NCI-H1417 treated with DMSO at 0.1 percent for 48 hours (cell line): ENCODE data around the gene GTF2H4.

Experiments
- DNase-seq: peaks from one replicate; lab custom pipeline; 2025; lab: John Stamatoyannopoulos, UW

GTF2H4 gene

DNA sequence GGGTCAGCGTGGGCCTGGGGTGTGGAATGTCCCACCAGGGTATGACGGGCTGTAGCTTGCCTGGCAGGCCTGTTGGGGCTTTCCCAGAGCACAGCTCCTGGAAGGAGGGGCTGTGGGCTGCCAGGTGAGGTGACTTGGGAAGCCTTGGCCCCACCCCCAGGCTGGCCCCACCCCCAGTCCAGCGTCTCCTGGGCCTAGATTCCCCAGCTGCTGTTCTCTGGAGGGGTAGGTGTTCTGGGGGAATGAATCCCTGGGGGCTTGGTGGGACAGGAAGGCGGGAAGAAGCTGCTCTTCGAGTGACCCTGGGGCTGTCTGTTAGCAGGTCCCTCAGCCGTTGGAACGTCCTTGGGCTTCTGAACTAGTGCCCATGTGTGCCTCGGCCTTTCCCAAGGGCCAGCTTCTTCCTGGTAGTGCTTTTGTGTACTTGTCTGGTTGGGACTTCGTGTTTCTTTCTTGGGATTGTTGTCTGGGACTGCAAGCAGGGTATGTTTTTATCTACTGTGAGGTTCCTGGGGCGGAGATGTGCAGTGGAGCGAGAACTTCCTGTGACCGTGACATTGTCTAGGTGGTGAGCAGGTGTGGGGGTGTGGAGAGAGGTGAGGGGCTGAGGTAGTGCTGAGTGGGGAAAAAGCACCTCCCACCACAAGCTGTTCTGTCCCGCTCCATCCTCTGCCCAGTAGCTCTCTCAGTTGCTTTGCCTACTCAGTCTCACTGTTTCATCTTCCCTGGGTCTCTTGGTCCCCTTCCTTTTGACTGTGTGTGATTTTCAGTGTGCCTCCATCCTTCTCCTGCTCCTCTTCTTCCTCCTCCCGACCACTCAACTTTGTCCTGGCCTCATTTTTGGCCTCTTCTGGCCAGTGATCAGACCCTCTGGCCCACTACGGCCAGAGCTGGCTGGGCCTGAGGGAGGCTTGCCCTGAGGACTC is 25.0 kb upstream of the GTF2H4 start:
- no peak for DNase-seq

GRCh38 chr6:30883685-30884520 is 24.1 kb upstream of the GTF2H4 start, which contains the start of gene DDR1:
TSS of gene DDR1 (plus strand) at chr6:30884519. CDS start at chr6:30888730, 4,211 bp downstream.
- no peak for DNase-seq

GRCh38 chr6:30884521-30885480 is 23.2 kb upstream of the GTF2H4 start:
- DNase-seq, result no peak

DNA sequence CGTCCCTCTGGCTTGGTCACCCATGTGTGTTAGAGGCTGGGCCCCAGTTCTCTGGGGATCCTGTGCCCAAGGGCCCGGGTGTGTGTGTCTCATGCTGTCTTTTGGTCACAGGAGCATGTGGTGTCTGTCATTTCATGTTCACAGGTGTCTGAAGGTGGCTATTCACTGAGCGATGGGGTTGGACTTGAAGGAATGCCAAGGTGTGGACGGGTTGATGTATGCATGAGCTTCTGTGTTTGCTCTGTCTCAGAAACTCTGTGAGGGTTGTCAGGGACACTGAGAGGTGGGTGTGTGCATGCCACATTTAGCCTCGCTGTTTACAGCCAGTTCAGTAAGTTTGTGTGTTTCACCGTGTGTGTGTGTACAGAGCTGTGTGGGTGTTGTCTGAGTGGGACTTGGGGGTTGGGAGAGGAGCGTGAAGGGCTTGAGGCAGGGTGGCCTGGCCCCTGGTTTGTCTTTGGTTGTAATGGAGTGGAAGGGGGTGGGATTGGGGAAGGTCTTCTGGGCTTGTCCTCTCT is 22.5 kb upstream of the GTF2H4 start:
- DNase-seq, result no peak

GRCh38 chr6:30885999-30886896 is 21.8 kb upstream of the GTF2H4 start:
- no peak for DNase-seq

- no peak for DNase-seq
Measured at GRCh38 chr6:30886897-30887255, 21.1 kb upstream of the GTF2H4 start.

GRCh38 chr6:30887901-30888815 is 19.8 kb upstream of the GTF2H4 start:
- no peak for DNase-seq

GRCh38 chr6:30888816-30889495 is 19.1 kb upstream of the GTF2H4 start:
- DNase-seq, result no peak

- no peak for DNase-seq
Measured at GRCh38 chr6:30889496-30889885, 18.5 kb upstream of the GTF2H4 start.

GRCh38 chr6:30889921-30890645 is 17.9 kb upstream of the GTF2H4 start:
- DNase-seq, result no peak

DNA sequence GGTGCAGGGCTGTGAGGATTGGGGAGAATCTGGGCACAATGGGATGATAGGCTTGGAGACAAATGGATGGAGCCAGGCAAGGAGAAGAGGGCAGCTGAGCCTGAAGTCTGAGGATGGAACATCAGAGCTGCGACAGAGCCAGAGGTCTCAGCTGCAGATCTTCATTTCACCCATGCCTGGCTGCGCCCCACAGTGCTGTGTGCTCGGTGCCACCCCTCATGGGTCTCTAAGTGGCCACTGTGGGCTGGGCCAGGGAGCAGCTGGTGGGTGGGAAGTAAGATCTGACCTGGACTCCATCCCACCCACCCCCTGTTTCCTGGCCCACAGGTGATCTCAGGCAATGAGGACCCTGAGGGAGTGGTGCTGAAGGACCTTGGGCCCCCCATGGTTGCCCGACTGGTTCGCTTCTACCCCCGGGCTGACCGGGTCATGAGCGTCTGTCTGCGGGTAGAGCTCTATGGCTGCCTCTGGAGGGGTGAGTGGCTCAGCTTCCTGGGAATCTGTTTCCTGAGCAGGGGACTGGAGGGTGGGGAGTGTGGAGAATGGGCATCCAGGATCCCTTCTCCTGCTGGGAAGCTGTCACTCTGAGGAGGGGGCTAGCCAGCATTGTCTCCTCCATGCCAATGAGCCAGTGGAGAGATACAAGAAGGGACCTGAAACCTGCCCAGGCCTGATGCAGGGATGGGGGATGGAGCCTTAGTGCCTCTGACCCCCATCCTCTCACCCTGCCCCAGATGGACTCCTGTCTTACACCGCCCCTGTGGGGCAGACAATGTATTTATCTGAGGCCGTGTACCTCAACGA is 17.2 kb upstream of the GTF2H4 start:
- DNase-seq, result no peak

- no peak for DNase-seq
Measured at GRCh38 chr6:30891450-30891723, 16.6 kb upstream of the GTF2H4 start.

GRCh38 chr6:30891816-30892538 is 16.0 kb upstream of the GTF2H4 start:
- no peak for DNase-seq

- no peak for DNase-seq
Measured at GRCh38 chr6:30893001-30893591, 14.9 kb upstream of the GTF2H4 start.

DNA sequence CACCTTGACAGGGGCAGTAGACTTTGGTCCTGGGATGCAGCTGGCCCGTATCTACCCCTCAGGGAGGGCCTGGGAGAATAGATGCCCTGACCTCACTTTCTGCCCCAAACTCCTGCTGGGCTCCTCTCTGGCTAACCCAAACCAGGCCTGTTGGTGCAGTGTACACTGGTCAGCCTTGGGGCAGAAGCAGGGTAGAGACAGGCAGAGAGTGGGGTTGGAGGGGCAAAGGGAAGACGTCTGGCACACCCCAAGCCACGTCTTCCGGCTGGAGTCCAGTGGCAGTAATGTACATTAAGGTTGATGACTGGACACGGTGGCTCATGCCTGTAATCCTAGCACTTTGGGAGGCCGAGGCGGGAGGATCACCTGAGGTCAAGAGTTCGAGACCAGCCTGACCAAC is 14.3 kb upstream of the GTF2H4 start:
- no peak for DNase-seq

DNA sequence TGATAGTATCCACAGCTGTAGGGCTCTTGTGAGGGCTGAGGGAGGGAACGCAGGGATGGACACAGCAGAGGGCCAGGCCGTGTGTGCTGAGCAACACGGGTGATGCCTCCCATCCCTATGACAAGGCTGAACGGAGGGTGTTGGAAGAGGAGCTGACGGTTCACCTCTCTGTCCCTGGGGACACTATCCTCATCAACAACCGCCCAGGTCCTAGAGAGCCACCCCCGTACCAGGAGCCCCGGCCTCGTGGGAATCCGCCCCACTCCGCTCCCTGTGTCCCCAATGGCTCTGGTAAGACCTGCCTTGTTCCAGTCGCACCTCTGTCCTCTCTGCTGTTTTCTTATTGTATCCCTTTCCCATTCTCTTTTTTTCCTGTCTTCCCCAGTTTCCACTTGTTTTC is 13.6 kb upstream of the GTF2H4 start:
- no peak for DNase-seq

DNA sequence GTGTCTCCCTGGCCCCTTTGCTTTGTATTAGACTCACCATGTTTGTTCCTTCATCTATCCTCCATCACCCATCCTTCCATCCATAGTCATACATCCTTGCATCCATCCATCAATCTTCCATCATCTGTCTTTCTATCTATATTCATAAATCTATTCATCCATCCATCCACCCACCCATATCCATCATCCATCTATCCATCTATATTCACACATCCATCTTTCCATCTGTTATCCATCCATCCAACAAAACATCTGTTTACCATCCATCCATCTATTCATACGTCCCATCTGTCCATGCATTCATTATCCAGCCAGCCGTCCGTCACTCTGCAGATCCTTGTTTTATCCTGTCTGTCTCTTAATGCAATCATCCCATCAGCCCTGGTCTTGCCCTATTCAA is 13.1 kb upstream of the GTF2H4 start:
- DNase-seq, result no peak
